ENCODE results near the gene SLC4A1AP. TPM values are rescaled to one million over a fixed set of nuclear protein-coding genes. Genes with fewer than 3 reads are reported as not detected.

Gene SLC4A1AP
- total RNA-seq, 5 donors from 2014 or later (not counting 1 experiment from before 2014, with no cell fraction given) = 21.1 to 24.2 (median 21.8) TPM

DNA sequence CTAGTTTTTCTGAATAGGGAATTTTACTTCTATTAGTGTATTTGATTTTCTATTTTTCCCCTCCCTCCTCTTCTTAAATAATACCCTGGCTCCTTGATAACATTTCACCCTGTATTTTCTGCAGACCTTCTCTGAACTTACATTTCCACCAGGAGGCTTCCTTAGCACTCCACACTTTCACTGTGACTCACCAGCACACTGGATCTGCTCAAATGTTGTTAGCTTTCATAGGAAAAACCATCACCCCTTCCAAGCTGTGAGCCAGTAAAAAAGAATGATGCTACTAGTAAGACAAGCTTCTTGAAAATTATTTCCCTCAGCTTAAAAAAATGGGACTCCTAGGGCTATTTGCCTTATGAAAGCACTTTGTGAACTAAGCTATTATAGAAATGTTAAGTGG, 16.4 kb upstream of the SLC4A1AP start:
- POLR2A ChIA-PET = no interaction called here
- DNase-seq = no peak
- Histone ChIP-seq H3K4me3 (ENCODE audit: control insufficient read depth in 1 of 2, extremely low read depth in 1 of 2, low read length in 1 of 2) (no peak overlapping the region), H3K27me3 (replicated peaks in 1 of 2; ENCODE audit: control insufficient read depth in 2 of 2, extremely low read depth in 1 of 2, insufficient read depth in 2 of 2, low read length in 1 of 2) (no peaks in the 10 kb centered on the region), H3K27ac (ENCODE audit: low read length) (no peak overlapping the region), H3K36me3 (ENCODE audit: control insufficient read depth in 2 of 2, extremely low read depth in 1 of 2, insufficient read depth in 1 of 2, low read length in 1 of 2) (peaks cover 16 to 73% of the 10 kb centered on the region in 2 donors), H3K4me1 (ENCODE audit: control insufficient read depth in 1 of 2, extremely low read depth in 1 of 2, insufficient read depth in 2 of 2, low read length in 2 of 2) (no peaks in the 10 kb centered on the region), H3K9me3 (no peaks in the 10 kb centered on the region)
- Mint-ChIP-seq H3K27me3 (no peaks in the 10 kb centered on the region), H3K9me3 (no peaks in the 10 kb centered on the region), H3K4me1 (peaks cover 0 to 5% (median under 1%) of the 10 kb centered on the region in 3 donors), H3K36me3 (peaks cover 41% of the 10 kb centered on the region), H3K27ac (no peak overlapping the region), H3K4me3 (no peak overlapping the region)
- ATAC-seq (replicated peaks in 1 of 4) = no peak
- CTCF ChIA-PET = interaction anchor here in 1 of 2 donors (2.3 kb wide), 1 partner anchor 36 kb away, joined by 8 read pairs; no protein-coding TSS in a partner anchor

DNA sequence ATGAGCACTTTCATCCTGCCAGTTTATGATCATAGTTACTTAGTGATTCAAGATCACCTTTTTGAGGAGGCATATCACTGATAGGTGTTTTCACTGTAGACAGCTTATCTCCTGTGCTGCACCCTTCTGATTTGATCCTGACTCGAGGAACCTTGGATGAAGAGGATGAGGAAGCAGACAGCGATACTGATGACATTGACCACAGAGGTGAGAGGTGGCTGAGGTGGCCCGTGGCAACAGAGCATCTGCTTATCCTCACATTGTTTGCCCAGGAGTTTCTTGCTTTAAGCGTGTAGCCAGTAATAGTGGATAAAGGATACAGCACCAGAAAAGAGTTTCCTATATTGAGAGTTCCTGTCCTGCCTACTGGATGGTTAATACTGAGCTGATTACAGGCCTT, 16.0 kb upstream of the SLC4A1AP start:
- CTCF ChIA-PET = interaction anchor here in 1 of 2 donors (2.3 kb wide), 1 partner anchor 36 kb away, joined by 8 read pairs; no protein-coding TSS in a partner anchor
- POLR2A ChIA-PET = no interaction called here
- peaks cover 45% of the 10 kb centered on the region for H3K36me3 Mint-ChIP-seq
- Histone ChIP-seq H3K27me3 (replicated peaks in 1 of 2; ENCODE audit: control insufficient read depth in 2 of 2, extremely low read depth in 1 of 2, insufficient read depth in 2 of 2, low read length in 1 of 2) (no peaks in the 10 kb centered on the region), H3K27ac (ENCODE audit: low read length) (no peak overlapping the region), H3K4me3 (ENCODE audit: control insufficient read depth in 1 of 2, extremely low read depth in 1 of 2, low read length in 1 of 2) (no peak overlapping the region), H3K9me3 (no peaks in the 10 kb centered on the region), H3K4me1 (ENCODE audit: control insufficient read depth in 1 of 2, extremely low read depth in 1 of 2, insufficient read depth in 2 of 2, low read length in 2 of 2) (no peaks in the 10 kb centered on the region), H3K36me3 (ENCODE audit: control insufficient read depth in 2 of 2, extremely low read depth in 1 of 2, insufficient read depth in 1 of 2, low read length in 1 of 2) (peaks cover 16 to 74% of the 10 kb centered on the region in 2 donors)
- WGBS (ENCODE audit: insufficient coverage) = 100% methylated on average over 4 of the region's 4 CpGs
- DNase-seq (no peak), ATAC-seq (replicated peaks in 1 of 4) (no peak)
- no peak overlapping the region for H3K27ac Mint-ChIP-seq
- H3K27me3 Mint-ChIP-seq = no peaks in the 10 kb centered on the region
- peaks cover 4 to 5% (median 5%) of the 10 kb centered on the region in 3 donors for H3K4me1 Mint-ChIP-seq
- H3K4me3 Mint-ChIP-seq = no peak overlapping the region
- H3K9me3 Mint-ChIP-seq = no peaks in the 10 kb centered on the region

GRCh38 chr2:27651056-27651455, 12.6 kb upstream of the SLC4A1AP start:
- Mint-ChIP-seq H3K27ac (no peak overlapping the region), H3K4me1 (peaks cover 5 to 16% (median 16%) of the 10 kb centered on the region in 3 donors), H3K9me3 (no peaks in the 10 kb centered on the region), H3K36me3 (peaks cover 65% of the 10 kb centered on the region), H3K27me3 (no peaks in the 10 kb centered on the region), H3K4me3 (no peak overlapping the region)
- ATAC-seq (replicated peaks in 1 of 4) = no peak
- H3K4me1 ChIP-seq (ENCODE audit: control insufficient read depth in 1 of 2, extremely low read depth in 1 of 2, insufficient read depth in 2 of 2, low read length in 2 of 2) = no peaks in the 10 kb centered on the region
- no peak overlapping the region for H3K27ac ChIP-seq (ENCODE audit: low read length)
- ChIA-PET CTCF (no interaction called here), POLR2A (interaction anchor here in 1 of 2 donors (1.0 kb wide), 1 partner anchor 10 kb away, joined by 3 read pairs; no protein-coding TSS in a partner anchor)
- no peaks in the 10 kb centered on the region for H3K9me3 ChIP-seq
- no peak for DNase-seq
- no peak overlapping the region for H3K4me3 ChIP-seq (ENCODE audit: control insufficient read depth in 1 of 2, extremely low read depth in 1 of 2, low read length in 1 of 2)
- H3K36me3 ChIP-seq (ENCODE audit: control insufficient read depth in 2 of 2, extremely low read depth in 1 of 2, insufficient read depth in 1 of 2, low read length in 1 of 2) = peaks cover 18 to 92% of the 10 kb centered on the region in 2 donors
- no peaks in the 10 kb centered on the region for H3K27me3 ChIP-seq (replicated peaks in 1 of 2; ENCODE audit: control insufficient read depth in 2 of 2, extremely low read depth in 1 of 2, insufficient read depth in 2 of 2, low read length in 1 of 2)
- WGBS (ENCODE audit: insufficient coverage) = 87% methylated on average over 3 of the region's 4 CpGs

DNA sequence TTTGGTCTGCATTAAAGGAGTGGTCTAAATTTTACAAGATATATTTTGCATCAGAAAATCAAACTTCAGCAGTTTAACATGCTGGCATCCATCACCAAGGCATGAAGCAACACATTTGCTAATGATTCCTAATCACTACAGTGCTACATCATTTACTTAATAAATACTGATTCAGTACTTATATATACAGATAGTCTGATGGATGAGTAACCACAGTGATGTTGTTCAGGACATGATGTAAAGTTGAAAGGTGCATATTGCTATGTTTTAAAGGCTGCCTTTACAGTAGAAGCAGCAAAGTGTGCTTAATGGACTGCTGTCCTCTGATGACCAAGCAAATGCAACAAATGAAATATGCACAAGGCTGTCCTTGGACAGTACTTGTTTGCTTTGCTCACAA, 11.3 kb upstream of the SLC4A1AP start:
- Histone ChIP-seq H3K36me3 (ENCODE audit: control insufficient read depth in 2 of 2, extremely low read depth in 1 of 2, insufficient read depth in 1 of 2, low read length in 1 of 2) (peaks cover 19 to 95% of the 10 kb centered on the region in 2 donors), H3K9me3 (no peaks in the 10 kb centered on the region), H3K4me1 (ENCODE audit: control insufficient read depth in 1 of 2, extremely low read depth in 1 of 2, insufficient read depth in 2 of 2, low read length in 2 of 2) (no peaks in the 10 kb centered on the region), H3K27ac (ENCODE audit: low read length) (no peak overlapping the region), H3K4me3 (ENCODE audit: control insufficient read depth in 1 of 2, extremely low read depth in 1 of 2, low read length in 1 of 2) (no peak overlapping the region), H3K27me3 (replicated peaks in 1 of 2; ENCODE audit: control insufficient read depth in 2 of 2, extremely low read depth in 1 of 2, insufficient read depth in 2 of 2, low read length in 1 of 2) (no peaks in the 10 kb centered on the region)
- Mint-ChIP-seq H3K9me3 (no peaks in the 10 kb centered on the region), H3K4me1 (peaks cover 5 to 16% (median 16%) of the 10 kb centered on the region in 3 donors), H3K36me3 (peaks cover 65% of the 10 kb centered on the region), H3K4me3 (no peak overlapping the region), H3K27me3 (no peaks in the 10 kb centered on the region), H3K27ac (peak overlapping the region in 1 of 2 donors; percentile 51)
- DNase-seq (no peak), ATAC-seq (replicated peaks in 1 of 4) (no peak)
- CTCF ChIA-PET = no interaction called here
- POLR2A ChIA-PET = interaction anchor here in 1 of 2 donors (0.6 kb wide), 1 partner anchor 21 kb away, joined by 6 read pairs; no protein-coding TSS in a partner anchor

- no peak overlapping the region for H3K4me3 Mint-ChIP-seq
- peaks cover 60% of the 10 kb centered on the region for H3K36me3 Mint-ChIP-seq
- 88% methylated on average over 1 of the region's 1 CpG for WGBS (ENCODE audit: insufficient coverage)
- H3K4me3 ChIP-seq (ENCODE audit: control insufficient read depth in 1 of 2, extremely low read depth in 1 of 2, low read length in 1 of 2) = no peak overlapping the region
- no peaks in the 10 kb centered on the region for H3K9me3 ChIP-seq
- DNase-seq (no peak), ATAC-seq (replicated peaks in 1 of 4) (no peak)
- no peak overlapping the region for H3K27ac ChIP-seq (ENCODE audit: low read length)
- no peaks in the 10 kb centered on the region for H3K4me1 ChIP-seq (ENCODE audit: control insufficient read depth in 1 of 2, extremely low read depth in 1 of 2, insufficient read depth in 2 of 2, low read length in 2 of 2)
- ChIA-PET CTCF (no interaction called here), POLR2A (interaction anchor here in 1 of 2 donors (0.6 kb wide), 1 partner anchor 20 kb away, joined by 6 read pairs; no protein-coding TSS in a partner anchor)
- H3K27me3 Mint-ChIP-seq = no peaks in the 10 kb centered on the region
- H3K4me1 Mint-ChIP-seq = peaks cover 5 to 16% (median 16%) of the 10 kb centered on the region in 3 donors
- H3K9me3 Mint-ChIP-seq = no peaks in the 10 kb centered on the region
- peak overlapping the region in 1 of 2 donors; percentile 51 for H3K27ac Mint-ChIP-seq
- H3K27me3 ChIP-seq (replicated peaks in 1 of 2; ENCODE audit: control insufficient read depth in 2 of 2, extremely low read depth in 1 of 2, insufficient read depth in 2 of 2, low read length in 1 of 2) = no peaks in the 10 kb centered on the region
- H3K36me3 ChIP-seq (ENCODE audit: control insufficient read depth in 2 of 2, extremely low read depth in 1 of 2, insufficient read depth in 1 of 2, low read length in 1 of 2) = peaks cover 20 to 95% of the 10 kb centered on the region in 2 donors
Measured at GRCh38 chr2:27652790-27653189, 10.9 kb upstream of the SLC4A1AP start.

DNA sequence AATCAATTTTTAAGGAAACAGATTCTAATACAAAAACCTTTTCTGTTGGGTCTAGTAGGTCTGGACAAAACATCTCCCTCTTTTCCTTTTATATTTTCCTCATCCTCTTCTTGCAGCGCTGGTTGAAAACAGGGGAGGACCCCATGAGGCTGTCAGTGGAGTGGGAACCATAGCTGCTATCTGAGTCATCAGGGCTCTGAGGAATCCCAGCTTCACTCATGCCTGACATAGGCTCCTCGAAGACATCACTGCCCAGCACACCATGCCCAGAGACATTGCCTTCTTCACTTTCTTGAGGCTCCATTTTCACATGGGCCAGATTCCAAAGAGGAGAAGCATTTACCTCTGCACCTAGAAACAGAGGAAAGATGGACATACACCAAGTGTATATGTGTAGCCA, 10.3 kb upstream of the SLC4A1AP start:
- Histone ChIP-seq H3K9me3 (no peaks in the 10 kb centered on the region), H3K27me3 (replicated peaks in 1 of 2; ENCODE audit: control insufficient read depth in 2 of 2, extremely low read depth in 1 of 2, insufficient read depth in 2 of 2, low read length in 1 of 2) (no peaks in the 10 kb centered on the region), H3K36me3 (ENCODE audit: control insufficient read depth in 2 of 2, extremely low read depth in 1 of 2, insufficient read depth in 1 of 2, low read length in 1 of 2) (peaks cover 16 to 88% of the 10 kb centered on the region in 2 donors), H3K4me1 (ENCODE audit: control insufficient read depth in 1 of 2, extremely low read depth in 1 of 2, insufficient read depth in 2 of 2, low read length in 2 of 2) (no peaks in the 10 kb centered on the region), H3K27ac (ENCODE audit: low read length) (no peak overlapping the region), H3K4me3 (ENCODE audit: control insufficient read depth in 1 of 2, extremely low read depth in 1 of 2, low read length in 1 of 2) (no peak overlapping the region)
- DNase-seq (no peak), ATAC-seq (replicated peaks in 1 of 4) (no peak)
- Mint-ChIP-seq H3K27me3 (no peaks in the 10 kb centered on the region), H3K9me3 (no peaks in the 10 kb centered on the region), H3K27ac (peak overlapping the region; percentile 7 to 24), H3K4me3 (no peak overlapping the region), H3K36me3 (peaks cover 57% of the 10 kb centered on the region), H3K4me1 (peaks cover 5 to 17% (median 16%) of the 10 kb centered on the region in 3 donors)
- WGBS (ENCODE audit: insufficient coverage) = no CpG with 5 or more reads among the region's 2 CpGs
- POLR2A ChIA-PET = no interaction called here
- CTCF ChIA-PET = interaction anchor here in 1 of 2 donors (0.5 kb wide), 1 partner anchor 119 kb away, joined by 3 read pairs; no protein-coding TSS in a partner anchor
